ENCODE results near the gene USP33.

DNA sequence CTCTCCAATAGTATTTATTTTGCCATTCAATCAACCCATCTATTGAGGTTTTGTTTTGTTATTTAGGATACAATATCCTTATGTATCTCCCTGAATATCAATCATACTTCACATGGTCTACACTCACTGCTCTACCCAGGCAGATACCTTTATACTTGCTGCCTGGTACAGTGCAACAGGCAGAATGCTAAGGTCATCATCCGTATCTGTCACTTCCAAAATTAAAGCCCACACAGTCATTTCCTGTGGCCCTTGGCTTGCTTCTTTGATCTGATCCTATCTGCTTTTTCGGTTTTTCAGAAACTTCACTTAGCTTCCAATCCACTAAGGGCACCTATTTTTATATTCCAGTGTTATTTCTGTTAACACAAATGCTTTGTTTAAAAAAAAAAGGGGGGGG is 54.9 kb downstream of the USP33 start:
- TF ChIP-seq, protein P1, sequence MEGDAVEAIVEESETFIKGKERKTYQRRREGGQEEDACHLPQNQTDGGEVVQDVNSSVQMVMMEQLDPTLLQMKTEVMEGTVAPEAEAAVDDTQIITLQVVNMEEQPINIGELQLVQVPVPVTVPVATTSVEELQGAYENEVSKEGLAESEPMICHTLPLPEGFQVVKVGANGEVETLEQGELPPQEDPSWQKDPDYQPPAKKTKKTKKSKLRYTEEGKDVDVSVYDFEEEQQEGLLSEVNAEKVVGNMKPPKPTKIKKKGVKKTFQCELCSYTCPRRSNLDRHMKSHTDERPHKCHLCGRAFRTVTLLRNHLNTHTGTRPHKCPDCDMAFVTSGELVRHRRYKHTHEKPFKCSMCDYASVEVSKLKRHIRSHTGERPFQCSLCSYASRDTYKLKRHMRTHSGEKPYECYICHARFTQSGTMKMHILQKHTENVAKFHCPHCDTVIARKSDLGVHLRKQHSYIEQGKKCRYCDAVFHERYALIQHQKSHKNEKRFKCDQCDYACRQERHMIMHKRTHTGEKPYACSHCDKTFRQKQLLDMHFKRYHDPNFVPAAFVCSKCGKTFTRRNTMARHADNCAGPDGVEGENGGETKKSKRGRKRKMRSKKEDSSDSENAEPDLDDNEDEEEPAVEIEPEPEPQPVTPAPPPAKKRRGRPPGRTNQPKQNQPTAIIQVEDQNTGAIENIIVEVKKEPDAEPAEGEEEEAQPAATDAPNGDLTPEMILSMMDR (conservative IDR thresholded peaks at IDR 0.05): no peak
- no peak for TF ChIP-seq ZFX (IDR thresholded peaks at IDR 0.05)
